ENCODE results near the gene IRF6. TPM values are rescaled to one million over a fixed set of nuclear protein-coding genes. Genes with fewer than 3 reads are reported as not detected.

Gene IRF6
- polyA plus RNA-seq, 1 of the 3 experiments (the other 2 are of a cell fraction), result 0.94 TPM

DNA sequence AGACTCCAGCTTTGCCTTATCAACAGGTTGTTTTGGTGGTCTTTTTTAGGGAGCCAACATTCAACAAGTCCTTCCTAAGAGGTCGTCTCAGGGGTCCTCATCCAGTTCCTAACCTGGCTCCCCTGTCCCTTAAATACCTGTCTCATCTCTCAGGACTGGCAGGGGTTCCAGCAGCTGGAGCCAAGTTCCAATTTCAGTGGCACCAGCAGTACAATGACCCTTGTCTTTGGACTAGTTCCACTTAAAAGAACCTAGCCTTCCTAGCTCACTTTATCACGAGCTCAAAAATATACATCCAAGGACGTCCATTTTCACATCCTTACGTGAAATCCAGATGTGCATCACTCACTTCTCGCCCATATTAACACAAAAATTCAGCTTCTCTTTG, 68.8 kb downstream of the IRF6 start:
- H4K20me1 ChIP-seq (ENCODE audit: insufficient read depth), result no peaks in the 10 kb centered on the region

DNA sequence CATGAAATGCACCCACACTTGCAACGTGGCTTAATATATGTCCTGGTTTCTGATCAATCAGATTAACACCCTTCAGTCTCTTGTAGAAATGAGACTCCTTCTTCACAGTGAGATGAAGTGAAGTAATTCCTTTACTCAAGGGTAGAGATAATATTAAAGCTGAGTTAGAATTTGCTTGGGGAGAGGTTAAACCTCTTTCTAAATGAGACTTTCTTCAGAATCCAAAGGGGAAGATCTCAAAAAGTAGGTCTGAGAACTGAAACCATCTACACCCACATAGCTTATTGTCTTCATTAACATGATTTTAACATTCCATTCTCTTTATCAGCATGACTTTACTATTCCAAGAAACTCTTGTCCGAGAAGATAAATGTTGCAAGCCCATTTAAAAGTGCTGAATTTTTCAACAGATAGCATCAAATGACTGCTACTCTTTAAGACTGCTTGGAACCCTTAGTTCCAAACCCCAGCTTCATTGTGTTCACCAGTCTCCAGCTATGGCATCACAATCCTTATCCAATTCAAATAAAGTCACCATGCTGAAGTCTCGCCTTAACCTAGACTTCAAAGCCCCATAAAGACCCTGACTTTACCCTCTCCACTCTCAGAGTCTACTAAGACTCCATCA, 69.3 kb downstream of the IRF6 start:
- H3K36me3 ChIP-seq (replicated peaks in 1 of 2; ENCODE audit: control insufficient read depth in 1 of 2, insufficient read depth in 2 of 2, low read length in 1 of 2), result no peaks in the 10 kb centered on the region
- H3F3A ChIP-seq (replicated peaks; ENCODE audit: insufficient read depth), result no peaks in the 10 kb centered on the region
- DNase-seq, result no peak
- ChIA-PET POLR2A (no interaction called here), CTCF (interaction anchor here (0.6 to 2.1 kb wide), 5 partner anchors 12 to 167 kb away, joined by 3 to 8 read pairs (median 3); no protein-coding TSS in a partner anchor)
- no peak overlapping the region for H3K9ac ChIP-seq
- WGBS (ENCODE audit: low lambda C conversion rate), result 44% methylated on average over 3 of the region's 3 CpGs
- no peak overlapping the region for H3K27ac ChIP-seq (ENCODE audit: low read depth in 2 of 2, low read length in 1 of 2)
- H3K27me3 ChIP-seq (ENCODE audit: insufficient read depth), result no peaks in the 10 kb centered on the region
- H2AFZ ChIP-seq (ENCODE audit: low read depth), result no peak overlapping the region
- no peak overlapping the region for H3K4me3 ChIP-seq (ENCODE audit: low read depth in 2 of 2, low read length in 1 of 2)
- H3K4me1 ChIP-seq (ENCODE audit: control insufficient read depth in 1 of 2, insufficient read depth in 2 of 2, low read depth in 1 of 2, low read length in 1 of 2), result peaks cover 0 to 6% of the 10 kb centered on the region in 2 experiments; a peak in 2 of 4 replicates
- H4K20me1 ChIP-seq (ENCODE audit: insufficient read depth), result no peaks in the 10 kb centered on the region
- no peak overlapping the region for H3K4me2 ChIP-seq
- H3K9me3 ChIP-seq, result no peaks in the 10 kb centered on the region
- H3K79me2 ChIP-seq (ENCODE audit: insufficient read depth), result no peaks in the 10 kb centered on the region
- no peaks in the 10 kb centered on the region for H3K9me2 ChIP-seq
- TF ChIP-seq FOSL2 (IDR thresholded peaks at IDR 0.05; ENCODE audit: borderline replicate concordance, low read depth), result no peak
- TF ChIP-seq YY1 (IDR thresholded peaks at IDR 0.05; ENCODE audit: low read depth), result no peak
- no peak for TF ChIP-seq TEAD4 (IDR thresholded peaks at IDR 0.05; ENCODE audit: borderline replicate concordance, insufficient read depth)
- TF ChIP-seq EZH2phosphoT487 (IDR thresholded peaks at IDR 0.05; ENCODE audit: borderline replicate concordance, low read depth), result no peak
- TF ChIP-seq, protein P1, sequence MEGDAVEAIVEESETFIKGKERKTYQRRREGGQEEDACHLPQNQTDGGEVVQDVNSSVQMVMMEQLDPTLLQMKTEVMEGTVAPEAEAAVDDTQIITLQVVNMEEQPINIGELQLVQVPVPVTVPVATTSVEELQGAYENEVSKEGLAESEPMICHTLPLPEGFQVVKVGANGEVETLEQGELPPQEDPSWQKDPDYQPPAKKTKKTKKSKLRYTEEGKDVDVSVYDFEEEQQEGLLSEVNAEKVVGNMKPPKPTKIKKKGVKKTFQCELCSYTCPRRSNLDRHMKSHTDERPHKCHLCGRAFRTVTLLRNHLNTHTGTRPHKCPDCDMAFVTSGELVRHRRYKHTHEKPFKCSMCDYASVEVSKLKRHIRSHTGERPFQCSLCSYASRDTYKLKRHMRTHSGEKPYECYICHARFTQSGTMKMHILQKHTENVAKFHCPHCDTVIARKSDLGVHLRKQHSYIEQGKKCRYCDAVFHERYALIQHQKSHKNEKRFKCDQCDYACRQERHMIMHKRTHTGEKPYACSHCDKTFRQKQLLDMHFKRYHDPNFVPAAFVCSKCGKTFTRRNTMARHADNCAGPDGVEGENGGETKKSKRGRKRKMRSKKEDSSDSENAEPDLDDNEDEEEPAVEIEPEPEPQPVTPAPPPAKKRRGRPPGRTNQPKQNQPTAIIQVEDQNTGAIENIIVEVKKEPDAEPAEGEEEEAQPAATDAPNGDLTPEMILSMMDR (IDR thresholded peaks at IDR 0.05), result no peak
- TF ChIP-seq RAD21 (IDR thresholded peaks at IDR 0.05; ENCODE audit: low read length), result no peak
- TF ChIP-seq RXRA (IDR thresholded peaks at IDR 0.05; ENCODE audit: borderline replicate concordance, low read depth), result no peak
- no peak for TF ChIP-seq TCF12 (IDR thresholded peaks at IDR 0.05)
- TF ChIP-seq, protein P2, sequence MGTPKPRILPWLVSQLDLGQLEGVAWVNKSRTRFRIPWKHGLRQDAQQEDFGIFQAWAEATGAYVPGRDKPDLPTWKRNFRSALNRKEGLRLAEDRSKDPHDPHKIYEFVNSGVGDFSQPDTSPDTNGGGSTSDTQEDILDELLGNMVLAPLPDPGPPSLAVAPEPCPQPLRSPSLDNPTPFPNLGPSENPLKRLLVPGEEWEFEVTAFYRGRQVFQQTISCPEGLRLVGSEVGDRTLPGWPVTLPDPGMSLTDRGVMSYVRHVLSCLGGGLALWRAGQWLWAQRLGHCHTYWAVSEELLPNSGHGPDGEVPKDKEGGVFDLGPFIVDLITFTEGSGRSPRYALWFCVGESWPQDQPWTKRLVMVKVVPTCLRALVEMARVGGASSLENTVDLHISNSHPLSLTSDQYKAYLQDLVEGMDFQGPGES (IDR thresholded peaks at IDR 0.05; ENCODE audit: low read depth, low read length), result no peak
- no peak for TF ChIP-seq SMC3 (IDR thresholded peaks at IDR 0.05; ENCODE audit: low read depth, low read length)
- no peak for TF ChIP-seq FOXM1 (IDR thresholded peaks at IDR 0.05; ENCODE audit: low read depth)
- TF ChIP-seq GABPA (IDR thresholded peaks at IDR 0.05; ENCODE audit: low read depth), result no peak
- TF ChIP-seq, protein P3, sequence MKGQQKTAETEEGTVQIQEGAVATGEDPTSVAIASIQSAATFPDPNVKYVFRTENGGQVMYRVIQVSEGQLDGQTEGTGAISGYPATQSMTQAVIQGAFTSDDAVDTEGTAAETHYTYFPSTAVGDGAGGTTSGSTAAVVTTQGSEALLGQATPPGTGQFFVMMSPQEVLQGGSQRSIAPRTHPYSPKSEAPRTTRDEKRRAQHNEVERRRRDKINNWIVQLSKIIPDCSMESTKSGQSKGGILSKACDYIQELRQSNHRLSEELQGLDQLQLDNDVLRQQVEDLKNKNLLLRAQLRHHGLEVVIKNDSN (IDR thresholded peaks at IDR 0.05; ENCODE audit: borderline replicate concordance, low read depth), result no peak
- no peak for TF ChIP-seq POLR2AphosphoS5 (IDR thresholded peaks at IDR 0.05; ENCODE audit: low read depth, low read length)

More for the DNA sequence above, 68.8 kb downstream of the IRF6 start:
- H2AFZ ChIP-seq (ENCODE audit: low read depth), result no peak overlapping the region
- DNase-seq, result no peak
- H3K27me3 ChIP-seq (ENCODE audit: insufficient read depth), result no peaks in the 10 kb centered on the region
- H3K9me3 ChIP-seq, result no peaks in the 10 kb centered on the region
- H3F3A ChIP-seq (replicated peaks; ENCODE audit: insufficient read depth), result no peaks in the 10 kb centered on the region
- peaks cover 3 to 7% of the 10 kb centered on the region in 2 experiments; a peak in 3 of 4 replicates for H3K4me1 ChIP-seq (ENCODE audit: control insufficient read depth in 1 of 2, insufficient read depth in 2 of 2, low read depth in 1 of 2, low read length in 1 of 2)
- no peak overlapping the region for H3K4me3 ChIP-seq (ENCODE audit: low read depth in 2 of 2, low read length in 1 of 2)
- ChIA-PET POLR2A (no interaction called here), CTCF (interaction anchor here (0.7 to 2.1 kb wide), 3 partner anchors 13 to 168 kb away, joined by 3 to 8 read pairs (median 5); no protein-coding TSS in a partner anchor)
- H3K27ac ChIP-seq (ENCODE audit: low read depth in 2 of 2, low read length in 1 of 2), result no peak overlapping the region
- 43% methylated on average over 5 of the region's 5 CpGs for WGBS (ENCODE audit: low lambda C conversion rate)
- TF ChIP-seq, protein P4, sequence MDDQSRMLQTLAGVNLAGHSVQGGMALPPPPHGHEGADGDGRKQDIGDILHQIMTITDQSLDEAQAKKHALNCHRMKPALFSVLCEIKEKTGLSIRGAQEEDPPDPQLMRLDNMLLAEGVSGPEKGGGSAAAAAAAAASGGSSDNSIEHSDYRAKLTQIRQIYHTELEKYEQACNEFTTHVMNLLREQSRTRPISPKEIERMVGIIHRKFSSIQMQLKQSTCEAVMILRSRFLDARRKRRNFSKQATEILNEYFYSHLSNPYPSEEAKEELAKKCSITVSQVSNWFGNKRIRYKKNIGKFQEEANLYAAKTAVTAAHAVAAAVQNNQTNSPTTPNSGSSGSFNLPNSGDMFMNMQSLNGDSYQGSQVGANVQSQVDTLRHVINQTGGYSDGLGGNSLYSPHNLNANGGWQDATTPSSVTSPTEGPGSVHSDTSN (IDR thresholded peaks at IDR 0.05), result no peak
- TF ChIP-seq, protein P2 (IDR thresholded peaks at IDR 0.05; ENCODE audit: low read depth, low read length), result no peak
- no peak for TF ChIP-seq SIN3A (IDR thresholded peaks at IDR 0.05; ENCODE audit: borderline replicate concordance, low read depth, low read length)
- TF ChIP-seq, protein P3 (IDR thresholded peaks at IDR 0.05; ENCODE audit: borderline replicate concordance, low read depth), result no peak
- no peaks in the 10 kb centered on the region for H3K36me3 ChIP-seq (replicated peaks in 1 of 2; ENCODE audit: control insufficient read depth in 1 of 2, insufficient read depth in 2 of 2, low read length in 1 of 2)
- H3K9me2 ChIP-seq, result no peaks in the 10 kb centered on the region
- H3K4me2 ChIP-seq, result no peak overlapping the region
- no peaks in the 10 kb centered on the region for H3K79me2 ChIP-seq (ENCODE audit: insufficient read depth)
- H3K9ac ChIP-seq, result no peak overlapping the region
